Neural progenitor cell (in vitro differentiated cells): Measurements from ENCODE around the gene ACY1. TPM values are rescaled to one million over a fixed set of nuclear protein-coding genes. Genes with fewer than 3 reads are reported as not detected.
"Not testable (repeated sequence)": the region's sequence is repeated elsewhere in the genome, so short reads cannot be mapped to it uniquely, and the experiment has no call there.

ENCODE experiments used
- DNase-seq: peaks from one replicate; pipeline ENCODE4 v3.0.0-alpha.2; 2016; ENCODE audit warnings: low spot score
- H2AFZ ChIP-seq: fragments of 200-600 bp; sonication (generic); replicated peaks from 2 replicates; pipeline ENCODE4 v1.6.1; 2016; ENCODE audit warnings: antibody characterized with exemption
- H3F3A ChIP-seq: fragments of 200-600 bp; sonication (generic); 2 replicates; pipeline ENCODE4 v1.6.1; 2016; ENCODE audit warnings: antibody characterized with exemption, low read depth
- H3K27ac ChIP-seq: fragments of 200-600 bp; sonication (generic); 2 replicates; pipeline ENCODE4 v1.5.1; 2016; ENCODE audit warnings: mild to moderate bottlenecking
- H3K27me3 ChIP-seq: fragments of 200-600 bp; sonication (generic); 2 replicates; pipeline ENCODE4 v1.6.1; 2016; ENCODE audit warnings: mild to moderate bottlenecking, moderate library complexity
- H3K36me3 ChIP-seq: fragments of 200-600 bp; sonication (generic); 2 replicates; pipeline ENCODE4 v1.5.1; 2016
- H3K4me1 ChIP-seq: fragments of 200-600 bp; sonication (generic); 2 replicates; pipeline ENCODE4 v1.6.1; 2016; ENCODE audit warnings: mixed run types
- H3K4me2 ChIP-seq: fragments of 200-600 bp; sonication (generic); 2 replicates; pipeline ENCODE4 v1.6.1; 2016
- H3K4me3 ChIP-seq: fragments of 200-600 bp; sonication (generic); 2 replicates; pipeline ENCODE4 v1.5.1; 2016
- H3K79me2 ChIP-seq: fragments of 200-600 bp; sonication (generic); 2 replicates; pipeline ENCODE4 v1.6.1; 2016; ENCODE audit warnings: low read depth
- H3K9ac ChIP-seq: fragments of 200-600 bp; sonication (generic); 2 replicates; pipeline ENCODE4 v1.6.1; 2016
- H3K9me3 ChIP-seq: fragments of 200-600 bp; sonication (generic); 2 replicates; pipeline ENCODE4 v1.5.1; 2016; ENCODE audit warnings: low read depth
- H4K20me1 ChIP-seq: fragments of 200-600 bp; sonication (generic); 2 replicates; pipeline ENCODE4 v1.6.1; 2016; ENCODE audit warnings: low read depth
- H3K27ac Mint-ChIP-seq: 3 replicates; pipeline ENCODE4 v1.8.0; 2021; ENCODE audit warnings: mixed read lengths
- H3K27me3 Mint-ChIP-seq: 2 replicates; pipeline ENCODE4 v1.8.0; 2022; ENCODE audit warnings: low read depth, mild to moderate bottlenecking, inconsistent platforms, moderate library complexity, mixed read lengths; ENCODE audit not compliant: insufficient read depth
- H3K36me3 Mint-ChIP-seq: 3 replicates; pipeline ENCODE4 v1.8.0; 2021; ENCODE audit warnings: mixed read lengths
- H3K4me1 Mint-ChIP-seq: 3 replicates; pipeline ENCODE4 v1.8.0; 2021; ENCODE audit warnings: mixed read lengths
- H3K4me3 Mint-ChIP-seq: 3 replicates; pipeline ENCODE4 v1.8.0; 2021; ENCODE audit warnings: mild to moderate bottlenecking, moderate library complexity, mixed read lengths
- H3K9me3 Mint-ChIP-seq: 3 replicates; pipeline ENCODE4 v1.8.0; 2020; ENCODE audit warnings: mixed read lengths
- EZH2 ChIP-seq: fragments of 200-600 bp; sonication (generic); IDR thresholded peaks from 2 replicates; pipeline ENCODE4 v1.6.1; 2017; ENCODE audit warnings: antibody characterized with exemption, mild to moderate bottlenecking, moderate library complexity
- EZH2phosphoT487 ChIP-seq: fragments of 200-600 bp; sonication (generic); IDR thresholded peaks from 2 replicates; pipeline ENCODE4 v1.6.1; 2017; ENCODE audit warnings: antibody characterized with exemption
- total RNA-seq: library from RNA; depleted of rRNA; stranded (reverse); fragments of >200 nt; gene quantifications from 2 replicates; pipeline ENCODE4 v1.2.3, GENCODE V29; 2015; ENCODE audit warnings: low replicate concordance
- TF ChIP-seq, protein P1 (sequence below): fragments of 200-600 bp; sonication (generic); IDR thresholded peaks from 2 replicates; pipeline ENCODE4 v1.5.1; 2017; ENCODE audit warnings: antibody characterized with exemption, mild to moderate bottlenecking

ACY1 gene
- total RNA-seq, 1 donor from 2014 or later, result 17.3 TPM

DNA sequence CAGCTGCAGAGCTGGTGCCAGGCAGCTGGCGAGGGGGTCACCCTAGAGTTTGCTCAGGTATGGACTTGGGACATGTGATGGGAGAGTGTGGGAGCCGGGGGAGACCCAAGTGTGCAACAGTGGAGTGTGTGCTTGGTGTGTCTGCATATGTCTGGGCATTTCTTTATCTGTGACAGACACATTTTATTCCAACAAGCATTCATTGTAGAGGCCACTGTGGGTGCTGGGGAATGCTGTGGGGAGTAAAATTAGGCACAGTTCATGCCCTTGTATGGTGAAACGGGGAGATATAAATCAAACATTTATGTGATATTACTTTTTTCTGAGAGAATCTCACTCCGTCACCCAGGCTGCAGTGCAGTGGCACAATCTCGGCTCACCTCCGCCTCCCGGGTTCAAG lies 4.2 kb downstream of the ACY1 start:
- peaks cover 10% of the 10 kb centered on the region for H3K4me1 ChIP-seq
- H3K36me3 Mint-ChIP-seq, result peaks cover 9% of the 10 kb centered on the region
- H3K9ac ChIP-seq, result no peak overlapping the region
- H3K27me3 Mint-ChIP-seq, result peaks cover 11% of the 10 kb centered on the region
- H3K4me1 Mint-ChIP-seq, result peaks cover 28% of the 10 kb centered on the region
- H3K27ac Mint-ChIP-seq, result no peak overlapping the region
- H3K4me3 ChIP-seq, result no peak overlapping the region
- H4K20me1 ChIP-seq, result peaks cover 7% of the 10 kb centered on the region
- TF ChIP-seq EZH2phosphoT487 (no peak), EZH2 (no peak)
- TF ChIP-seq, protein P1, sequence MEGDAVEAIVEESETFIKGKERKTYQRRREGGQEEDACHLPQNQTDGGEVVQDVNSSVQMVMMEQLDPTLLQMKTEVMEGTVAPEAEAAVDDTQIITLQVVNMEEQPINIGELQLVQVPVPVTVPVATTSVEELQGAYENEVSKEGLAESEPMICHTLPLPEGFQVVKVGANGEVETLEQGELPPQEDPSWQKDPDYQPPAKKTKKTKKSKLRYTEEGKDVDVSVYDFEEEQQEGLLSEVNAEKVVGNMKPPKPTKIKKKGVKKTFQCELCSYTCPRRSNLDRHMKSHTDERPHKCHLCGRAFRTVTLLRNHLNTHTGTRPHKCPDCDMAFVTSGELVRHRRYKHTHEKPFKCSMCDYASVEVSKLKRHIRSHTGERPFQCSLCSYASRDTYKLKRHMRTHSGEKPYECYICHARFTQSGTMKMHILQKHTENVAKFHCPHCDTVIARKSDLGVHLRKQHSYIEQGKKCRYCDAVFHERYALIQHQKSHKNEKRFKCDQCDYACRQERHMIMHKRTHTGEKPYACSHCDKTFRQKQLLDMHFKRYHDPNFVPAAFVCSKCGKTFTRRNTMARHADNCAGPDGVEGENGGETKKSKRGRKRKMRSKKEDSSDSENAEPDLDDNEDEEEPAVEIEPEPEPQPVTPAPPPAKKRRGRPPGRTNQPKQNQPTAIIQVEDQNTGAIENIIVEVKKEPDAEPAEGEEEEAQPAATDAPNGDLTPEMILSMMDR, result no peak
- peaks cover 47% of the 10 kb centered on the region for H3F3A ChIP-seq
- H3K36me3 ChIP-seq, result peaks cover 6% of the 10 kb centered on the region
- no peak overlapping the region for H3K4me3 Mint-ChIP-seq
- no peaks in the 10 kb centered on the region for H3K9me3 ChIP-seq
- no peaks in the 10 kb centered on the region for H3K27me3 ChIP-seq
- peaks cover 14% of the 10 kb centered on the region for H3K79me2 ChIP-seq
- no peak overlapping the region for H3K27ac ChIP-seq
- no peak for DNase-seq
- no peak overlapping the region for H3K4me2 ChIP-seq
- no peaks in the 10 kb centered on the region for H3K9me3 Mint-ChIP-seq
- no peak overlapping the region for H2AFZ ChIP-seq

DNA sequence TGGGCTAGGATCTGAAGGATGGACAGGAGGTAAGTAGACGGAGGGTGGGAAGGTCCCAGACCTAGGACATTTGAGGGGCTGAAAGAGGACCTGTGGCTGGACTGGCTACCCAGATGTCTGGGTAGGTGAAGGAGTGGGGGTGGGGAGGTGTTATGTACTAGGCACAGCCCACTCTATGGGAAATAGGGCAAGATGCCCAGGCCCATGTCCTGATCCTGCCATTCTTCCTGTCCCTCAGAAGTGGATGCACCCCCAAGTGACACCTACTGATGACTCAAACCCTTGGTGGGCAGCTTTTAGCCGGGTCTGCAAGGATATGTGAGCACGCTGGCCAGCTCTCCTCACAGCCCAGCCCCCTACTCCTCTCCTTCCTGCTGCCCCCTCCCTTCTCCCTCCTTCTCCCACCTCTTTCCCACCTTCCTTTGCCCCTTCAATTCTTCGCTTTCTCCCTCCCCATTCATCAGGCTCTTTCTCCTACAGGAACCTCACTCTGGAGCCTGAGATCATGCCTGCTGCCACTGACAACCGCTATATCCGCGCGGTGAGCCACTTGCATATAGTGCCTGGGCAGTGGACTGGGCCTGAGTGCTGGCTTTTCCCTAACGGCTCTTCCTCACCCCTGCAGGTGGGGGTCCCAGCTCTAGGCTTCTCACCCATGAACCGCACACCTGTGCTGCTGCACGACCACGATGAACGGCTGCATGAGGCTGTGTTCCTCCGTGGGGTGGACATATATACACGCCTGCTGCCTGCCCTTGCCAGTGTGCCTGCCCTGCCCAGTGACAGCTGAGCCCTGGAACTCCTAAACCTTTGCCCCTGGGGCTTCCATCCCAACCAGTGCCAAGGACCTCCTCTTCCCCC lies 5.2 kb downstream of the ACY1 start:
- peaks cover 47% of the 10 kb centered on the region for H3F3A ChIP-seq
- H3K4me1 Mint-ChIP-seq, result peaks cover 24% of the 10 kb centered on the region
- H3K4me2 ChIP-seq, result no peak overlapping the region
- H3K27me3 Mint-ChIP-seq, result peaks cover 11% of the 10 kb centered on the region
- peaks cover 22% of the 10 kb centered on the region for H3K79me2 ChIP-seq
- TF ChIP-seq EZH2phosphoT487 (no peak), EZH2 (no peak)
- TF ChIP-seq, protein P1, result no peak
- no peak overlapping the region for H3K27ac Mint-ChIP-seq
- no peak overlapping the region for H3K4me3 Mint-ChIP-seq
- no peak overlapping the region for H2AFZ ChIP-seq
- H4K20me1 ChIP-seq, result peaks cover 14% of the 10 kb centered on the region
- peaks cover 8% of the 10 kb centered on the region for H3K36me3 ChIP-seq
- DNase-seq, result no peak
- no peak overlapping the region for H3K27ac ChIP-seq
- H3K36me3 Mint-ChIP-seq, result peaks cover 13% of the 10 kb centered on the region
- H3K9me3 ChIP-seq, result no peaks in the 10 kb centered on the region
- H3K4me1 ChIP-seq, result peaks cover 8% of the 10 kb centered on the region
- no peaks in the 10 kb centered on the region for H3K9me3 Mint-ChIP-seq
- no peaks in the 10 kb centered on the region for H3K27me3 ChIP-seq
- no peak overlapping the region for H3K4me3 ChIP-seq
- no peak overlapping the region for H3K9ac ChIP-seq

DNA sequence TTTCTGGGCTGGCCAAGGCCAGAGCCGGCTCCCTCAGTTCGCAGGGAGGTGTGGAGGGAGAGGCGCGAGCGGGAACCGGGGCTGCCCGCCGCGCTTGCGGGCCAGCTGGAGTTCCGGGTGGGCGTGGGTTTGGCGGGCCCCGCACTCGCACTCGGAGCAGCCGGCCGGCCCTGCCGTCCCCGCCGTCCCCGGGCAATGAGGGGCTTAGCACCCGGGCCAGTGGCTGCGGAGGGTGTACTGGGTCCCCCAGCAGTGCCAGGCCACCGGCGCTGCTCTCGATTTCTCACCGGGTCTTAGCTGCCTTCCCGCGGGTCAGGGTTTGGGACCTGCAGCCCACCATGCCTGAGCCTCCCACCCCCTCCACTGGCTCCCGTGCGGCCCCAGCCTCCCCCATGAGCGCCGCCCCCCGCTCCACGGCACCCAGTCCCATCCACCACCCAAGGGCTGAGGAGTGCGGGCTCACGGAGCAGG lies 7.2 kb downstream of the ACY1 start:
- H3K36me3 ChIP-seq, result peaks cover 16% of the 10 kb centered on the region

More for the DNA sequence above, 7.2 kb downstream of the ACY1 start:
- not testable (repeated sequence) for H3K4me3 Mint-ChIP-seq, DNase-seq, H3K9me3 Mint-ChIP-seq, H3K4me2 ChIP-seq, H3K9ac ChIP-seq, H2AFZ ChIP-seq, H3K27ac ChIP-seq, H3K9me3 ChIP-seq, H3K27ac Mint-ChIP-seq, H3K27me3 ChIP-seq, H3K4me3 ChIP-seq, H3K27me3 Mint-ChIP-seq
- Histone ChIP-seq H4K20me1 (peaks cover 29% of the 10 kb centered on the region), H3K79me2 (peaks cover 33% of the 10 kb centered on the region), H3K4me1 (peaks cover 11% of the 10 kb centered on the region), H3F3A (peaks cover 54% of the 10 kb centered on the region)
- Mint-ChIP-seq H3K4me1 (peaks cover 27% of the 10 kb centered on the region), H3K36me3 (peaks cover 28% of the 10 kb centered on the region)
